Hepatocyte (in vitro differentiated cells): ENCODE measurements around the gene FIZ1.

ENCODE experiments used
- CTCF ChIP-seq: fragments of 200-600 bp; sonication (generic); IDR thresholded peaks from 2 replicates; pipeline ENCODE4 v1.5.1; 2016; ENCODE audit warnings: antibody characterized with exemption, mild to moderate bottlenecking; ENCODE audit not compliant: poor library complexity
- EZH2 ChIP-seq: fragments of 200-600 bp; sonication (generic); IDR thresholded peaks from 2 replicates; pipeline ENCODE4 v1.6.1; 2016; ENCODE audit warnings: antibody characterized with exemption, mild to moderate bottlenecking, borderline replicate concordance

- TF ChIP-seq EZH2 (no peak), CTCF (no peak)
These were observed 52.3 kb downstream of the FIZ1 start for GRCh38 chr19:55546822-55547614.
